GM12891 (cell line): ENCODE results near the gene GRIN2A.

Experiments used
- PAX5 ChIP-seq: IDR thresholded peaks from 2 replicates; pipeline ENCODE4 v1.6.1; 2011; ENCODE audit warnings: low read length, moderate library complexity, mild to moderate bottlenecking; ENCODE audit not compliant: insufficient read depth, severe bottlenecking
- POLR2A ChIP-seq: IDR thresholded peaks from 2 replicates; pipeline ENCODE4 v1.6.1; 2011; ENCODE audit warnings: low read depth, low read length, control low read depth
- POLR2AphosphoS5 ChIP-seq: IDR thresholded peaks from 2 replicates; pipeline ENCODE4 v1.6.1; 2011; ENCODE audit warnings: low read depth, low read length, control low read depth
- SPI1 ChIP-seq: IDR thresholded peaks from 2 replicates; pipeline ENCODE4 v1.6.1; 2011; ENCODE audit warnings: low read depth, low read length, control low read depth
- TAF1 ChIP-seq: IDR thresholded peaks from 2 replicates; pipeline ENCODE4 v1.6.1; 2011; ENCODE audit warnings: low read depth, low read length, control low read depth

- TF ChIP-seq POLR2A = no peak
- no peak for TF ChIP-seq TAF1
- no peak for TF ChIP-seq POLR2AphosphoS5
- no peak for TF ChIP-seq PAX5
- no peak for TF ChIP-seq SPI1
These were observed 42.6 kb upstream of the GRIN2A start for GRCh38 chr16:10224850-10225249.
